ENCODE results near the gene CLCN7. TPM values are rescaled to one million over a fixed set of nuclear protein-coding genes. Genes with fewer than 3 reads are reported as not detected.

CLCN7 gene
- total and polyA plus RNA-seq, 2 of the 8 experiments (the other 6 are each of a cell fraction or from before 2014, with no cell fraction given), result 38.6 to 81.5 TPM

DNA sequence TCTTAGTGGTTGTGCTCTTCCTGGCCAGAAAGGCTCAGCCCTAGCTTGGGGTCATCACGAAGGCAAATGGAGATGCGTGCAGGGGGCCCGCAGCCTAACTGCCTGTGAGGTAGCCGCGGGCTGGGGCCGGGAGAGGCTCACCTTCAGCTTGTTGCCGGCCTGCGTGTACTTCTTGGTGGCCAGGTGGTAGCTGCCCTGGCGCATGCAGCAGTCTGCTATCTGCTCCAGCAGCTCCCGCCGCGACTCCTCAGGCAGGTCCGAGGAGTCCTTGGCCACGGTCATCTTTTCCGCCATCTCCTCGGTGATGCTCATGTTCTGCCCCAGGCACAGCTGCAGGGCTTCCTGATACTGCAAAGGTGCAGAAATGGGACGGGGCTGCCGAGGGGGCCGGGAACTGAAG lies 45.6 kb upstream of the CLCN7 start (continued):
- TF ChIP-seq CHD7 (IDR thresholded peaks at IDR 0.05; ENCODE audit: insufficient replicate concordance, low read length) (no peak), JUND (IDR thresholded peaks at IDR 0.05; ENCODE audit: low read length) (no peak), MAFK (IDR thresholded peaks at IDR 0.05; ENCODE audit: low read depth, low read length) (no peak), TBP (IDR thresholded peaks at IDR 0.05; ENCODE audit: low read depth, low read length) (no peak), TCF12 (IDR thresholded peaks at IDR 0.05; ENCODE audit: low read depth, low read length) (no peak), RAD21 (IDR thresholded peaks at IDR 0.05 in 1 of 2, conservative IDR thresholded peaks at IDR 0.05 in 1 of 2; ENCODE audit: low read depth in 2 of 2, low read length in 2 of 2) (no peak), RFX5 (IDR thresholded peaks at IDR 0.05; ENCODE audit: borderline replicate concordance, low read depth, low read length) (no peak), ASH2L (IDR thresholded peaks at IDR 0.05; ENCODE audit: low read length) (no peak), BACH1 (IDR thresholded peaks at IDR 0.05; ENCODE audit: low read length) (no peak), EZH2 (IDR thresholded peaks at IDR 0.05; ENCODE audit: low read depth, low read length, severe bottlenecking) (no peak), FOSL1 (IDR thresholded peaks at IDR 0.05; ENCODE audit: insufficient read depth, low read depth, low read length) (no peak), SIN3A (conservative IDR thresholded peaks at IDR 0.05 in 1 of 2, IDR thresholded peaks at IDR 0.05 in 1 of 2; ENCODE audit: low read depth in 1 of 2, low read length in 2 of 2) (no peak)
